ENCODE data around the gene HOXB4.

GRCh38 chr17:48554412-48555257 lies 23.5 kb downstream of the HOXB4 start:
- TF ChIP-seq CTCF (IDR thresholded peaks at IDR 0.05) = no peak
- TF ChIP-seq POLR2AphosphoS5 (IDR thresholded peaks at IDR 0.05) = no peak
- no peak for TF ChIP-seq POLR2A (IDR thresholded peaks at IDR 0.05; ENCODE audit: low read depth)

Data from esophagus muscularis mucosa (tissue), 3 donors.